Omental fat pad (tissue), 4 donors: ENCODE data around the gene SLC50A1. TPM values are rescaled to one million over a fixed set of nuclear protein-coding genes. Genes with fewer than 3 reads are reported as not detected.

ENCODE experiments used
- ATAC-seq: fragments of 150-250 bp; one replicate; pipeline ENCODE4 v1.9.1; 2016; ENCODE audit warnings: mild to moderate bottlenecking, moderate library complexity; ENCODE audit not compliant: low FRiP score
- DNase-seq: peaks from one replicate; pipeline ENCODE4 v3.0.0-alpha.2; 2019; ENCODE audit warnings: low spot score
- CTCF ChIP-seq, 3 donors: fragments of 450-650 bp; IDR thresholded peaks; one replicate each; pipeline ENCODE4 v1.5.1; 2016 to 2017; ENCODE audit warnings: antibody characterized with exemption in 3 of 3, mild to moderate bottlenecking in 3 of 3, moderate library complexity in 2 of 3
- total RNA-seq, 4 donors: library from RNA; depleted of rRNA; stranded (reverse); fragments of >200 nt; gene quantifications; one replicate each; pipeline ENCODE4 v1.1.0, GENCODE V29; 2016

Gene SLC50A1, protein sequence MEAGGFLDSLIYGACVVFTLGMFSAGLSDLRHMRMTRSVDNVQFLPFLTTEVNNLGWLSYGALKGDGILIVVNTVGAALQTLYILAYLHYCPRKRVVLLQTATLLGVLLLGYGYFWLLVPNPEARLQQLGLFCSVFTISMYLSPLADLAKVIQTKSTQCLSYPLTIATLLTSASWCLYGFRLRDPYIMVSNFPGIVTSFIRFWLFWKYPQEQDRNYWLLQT
- 10 to 100 TPM; 26.8 to 40.6 (median 27.5) TPM for total RNA-seq

DNA sequence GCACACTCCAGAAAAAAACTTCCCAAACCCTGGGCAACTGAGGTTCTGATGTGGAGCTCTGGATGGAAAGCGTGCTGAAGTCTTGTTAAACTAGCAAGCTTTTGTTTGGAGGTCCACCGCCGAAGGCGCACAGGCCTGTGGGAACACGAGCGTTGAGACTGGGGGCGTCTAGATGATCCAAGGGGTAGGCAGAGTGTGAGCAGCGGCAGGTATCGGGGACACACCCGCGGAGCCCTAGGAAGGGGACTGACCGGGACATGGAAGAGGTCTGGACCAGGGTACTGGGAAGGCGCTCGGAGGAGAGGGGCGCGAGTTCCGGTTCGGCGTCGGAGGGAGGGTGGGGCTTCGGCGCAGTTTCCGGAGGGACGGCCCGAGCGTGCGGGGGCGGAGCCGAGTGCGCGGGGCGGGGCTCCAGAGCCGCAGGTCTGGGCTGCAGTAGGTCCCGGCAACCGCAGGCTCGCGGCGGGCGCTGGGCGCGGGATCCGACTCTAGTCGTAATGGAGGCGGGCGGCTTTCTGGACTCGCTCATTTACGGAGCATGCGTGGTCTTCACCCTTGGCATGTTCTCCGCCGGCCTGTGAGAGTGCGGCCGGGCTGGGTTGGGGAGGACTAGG, at the start of gene SLC50A1:
Gene SLC50A1 (plus strand): TSS at position 438 of the 614 bp plus-strand sequence. CDS start 60 bp downstream, at position 498.
- no peak for TF ChIP-seq CTCF (IDR thresholded peaks at IDR 0.05)
- ATAC-seq, result peak; percentile 86
- DNase-seq, result peak; percentile 83

GRCh38 chr1:155086128-155086741, 49.4 kb upstream of the SLC50A1 start:
- ATAC-seq, result no peak
- peak; percentile 75 for DNase-seq
- TF ChIP-seq CTCF (IDR thresholded peaks at IDR 0.05), result peak in 2 of 3 donors; percentile 81 to 88

- DNase-seq (no peak), ATAC-seq (no peak)
- no peak for TF ChIP-seq CTCF (IDR thresholded peaks at IDR 0.05)
Measured at GRCh38 chr1:155086856-155087535, 48.7 kb upstream of the SLC50A1 start.

DNA sequence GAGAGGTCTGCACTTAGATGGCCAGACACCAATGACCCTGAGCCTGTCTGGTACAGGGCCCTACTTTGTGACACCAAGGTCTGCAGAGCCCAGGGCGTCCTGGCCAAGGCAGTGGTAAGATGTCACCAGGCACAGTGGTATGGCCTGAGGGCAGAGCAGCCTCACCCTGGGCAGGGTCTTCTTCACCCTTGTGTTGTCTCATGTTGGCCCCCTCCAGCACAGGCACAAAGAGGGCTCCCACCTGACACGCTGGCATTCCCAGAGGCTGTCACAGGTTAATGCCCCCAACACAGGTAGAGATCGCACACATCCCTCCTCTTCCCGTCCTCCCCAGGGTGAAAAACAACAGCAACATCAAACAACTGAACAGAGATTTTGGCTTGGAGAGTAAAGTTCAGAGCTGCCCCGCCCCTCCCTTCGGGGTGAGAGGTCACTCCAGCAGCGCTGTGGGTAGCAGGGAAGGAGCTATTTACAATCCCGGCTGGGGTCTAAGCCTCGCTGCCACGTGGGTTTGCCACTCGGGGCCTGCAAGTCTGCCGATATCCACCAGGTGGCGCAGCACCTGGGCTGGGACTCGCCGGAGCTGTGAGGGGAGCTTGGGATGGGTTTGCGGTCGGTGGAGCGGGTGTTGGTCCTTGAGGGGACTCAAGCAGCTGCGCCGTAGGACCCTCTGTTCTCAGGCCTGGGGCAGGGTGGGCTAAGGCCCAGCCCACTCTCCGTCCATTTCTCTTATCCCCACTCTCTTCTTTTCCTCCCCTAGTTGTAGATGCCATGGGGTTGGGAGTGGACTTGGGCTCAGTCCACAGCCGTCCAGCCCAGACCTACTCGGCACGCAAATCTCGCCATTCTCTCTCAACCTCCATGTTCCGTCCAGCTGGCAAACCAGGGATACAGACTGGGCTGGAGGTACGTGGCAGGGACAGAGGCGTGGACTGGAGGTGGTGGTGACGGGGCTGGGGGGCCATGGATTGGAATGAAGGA, 44.3 kb upstream of the SLC50A1 start:
- peak; percentile 81 for DNase-seq
- peak; percentile 43 for ATAC-seq
- TF ChIP-seq CTCF (IDR thresholded peaks at IDR 0.05), result peak in 2 of 3 donors; percentile 83 to 93

GRCh38 chr1:155092131-155092530, 43.5 kb upstream of the SLC50A1 start:
- ATAC-seq, result no peak
- TF ChIP-seq CTCF (IDR thresholded peaks at IDR 0.05), result no peak

DNA sequence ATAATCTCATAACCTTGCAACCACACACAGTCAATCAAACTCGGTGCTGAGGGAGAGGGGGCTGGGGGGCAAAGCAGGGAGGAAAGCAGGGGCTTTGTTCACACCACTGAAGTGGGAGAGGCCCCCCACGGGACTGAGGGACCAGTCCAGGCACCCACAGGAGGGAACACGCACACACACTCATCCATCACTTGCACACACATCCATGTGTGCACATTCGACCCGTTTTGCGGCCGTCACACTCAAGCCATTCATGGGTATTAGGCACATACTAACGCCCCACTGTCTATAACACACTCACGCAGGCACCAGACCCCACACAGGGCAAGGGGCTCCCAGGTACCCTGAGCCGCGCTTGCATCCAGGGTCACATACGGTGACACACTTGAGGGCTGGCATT, 43.0 kb upstream of the SLC50A1 start:
- DNase-seq (no peak), ATAC-seq (no peak)
- no peak for TF ChIP-seq CTCF (IDR thresholded peaks at IDR 0.05)

More at GRCh38 chr1:155092131-155092530, 43.5 kb upstream of the SLC50A1 start:
- no peak for DNase-seq
